CD4-positive, alpha-beta T cell treated with Interleukin-15 for 1 hour (primary cell): ENCODE data around the gene TMEM126A.
A peak's percentile ranks its signal among the peaks of the same experiment; 100 is the strongest.
"Not testable (repeated sequence)": the region's sequence is repeated elsewhere in the genome, so short reads cannot be mapped to it uniquely, and the experiment has no call there.

Experiments used
- DNase-seq: peaks from one replicate; pipeline ENCODE4 v3.0.0-alpha.2; 2020

TMEM126A gene

DNA sequence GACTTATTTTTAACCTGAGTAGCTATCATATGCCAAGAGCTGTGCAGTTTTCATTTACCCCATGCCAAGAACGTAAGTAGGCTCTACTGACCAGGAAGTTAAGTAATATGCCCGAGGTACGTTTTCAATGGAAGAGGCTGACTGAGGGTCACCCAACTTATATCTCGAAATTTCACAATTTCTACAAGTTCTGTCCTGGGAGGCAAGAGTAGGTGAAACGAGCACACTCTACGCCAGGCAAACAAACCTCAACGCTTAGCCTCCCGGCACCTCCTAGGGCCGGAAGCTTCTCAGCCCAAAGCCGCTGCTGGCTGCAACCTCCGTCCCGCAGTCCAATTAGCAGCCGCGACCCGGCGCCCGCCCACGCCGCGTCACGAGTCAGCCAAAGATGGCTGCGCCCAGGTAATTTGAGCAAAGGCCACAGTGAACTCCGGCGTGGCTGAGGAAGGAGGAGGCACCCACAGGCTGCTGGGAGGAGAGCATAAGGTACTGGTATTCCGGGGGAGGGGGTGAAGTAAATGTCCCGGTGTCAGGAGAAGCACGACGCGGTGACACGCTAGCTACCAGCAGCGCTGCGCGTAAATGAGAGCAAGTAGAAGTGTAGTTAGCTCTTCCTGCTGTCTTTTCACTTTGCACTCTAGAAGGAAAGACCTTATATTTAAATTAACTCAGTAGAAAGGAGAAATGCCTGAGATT is at the start of gene TMEM126A:
TMEM126A (plus strand) TSS at position 364 of the 696 bp plus-strand sequence. CDS start 2,289 bp downstream, outside the sequence.
- peak; percentile 86 for DNase-seq

DNA sequence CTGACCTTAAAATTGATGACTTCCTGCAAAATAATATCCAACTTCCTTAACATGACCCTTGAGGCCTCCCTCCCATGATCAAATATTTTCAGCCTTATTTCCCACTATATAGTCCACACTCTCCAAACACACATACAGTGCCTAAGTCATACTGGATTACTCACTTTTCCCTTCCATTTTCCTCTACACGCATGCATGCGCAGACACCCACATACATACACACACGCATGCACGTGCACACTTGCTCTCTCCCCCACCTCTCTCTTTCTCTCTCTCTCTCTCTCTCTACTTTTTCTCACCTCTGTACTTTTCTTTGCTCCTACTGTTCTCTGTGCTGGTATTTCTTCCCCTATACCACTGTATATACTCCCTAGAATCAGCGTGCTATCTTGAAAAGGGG is 48.7 kb upstream of the TMEM126A start:
- no peak for DNase-seq

DNA sequence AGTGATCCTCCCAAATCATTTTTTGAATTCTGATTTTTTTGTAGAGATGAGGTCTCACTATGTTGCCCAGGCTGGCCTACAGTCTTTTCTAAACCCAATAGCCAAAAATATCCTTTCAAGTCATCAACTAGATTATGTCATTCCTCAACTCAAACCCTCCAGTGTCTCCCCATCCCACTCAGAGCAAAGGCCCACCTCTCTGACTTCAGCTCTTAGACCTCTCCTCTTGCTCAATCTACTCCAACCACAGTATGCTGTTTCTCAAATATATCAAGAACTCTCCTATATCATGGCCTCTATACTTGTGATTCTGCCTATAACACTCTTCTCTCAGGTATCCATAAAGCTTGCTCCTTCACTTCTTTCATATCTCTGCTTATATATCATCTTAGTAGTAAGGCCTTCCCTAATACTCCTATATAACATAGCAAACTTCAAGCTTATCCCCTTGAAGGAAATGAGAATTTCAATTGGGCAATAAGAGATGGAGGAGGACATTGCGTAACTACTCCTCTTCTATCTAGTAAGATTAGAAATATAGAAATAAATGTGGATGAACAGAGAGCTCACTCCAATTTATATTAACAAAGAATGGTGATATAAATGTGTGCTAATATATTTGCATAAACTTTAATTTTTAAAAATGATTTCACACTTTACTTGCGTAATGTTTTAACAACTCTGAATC is 45.1 kb upstream of the TMEM126A start:
- DNase-seq, result no peak

DNA sequence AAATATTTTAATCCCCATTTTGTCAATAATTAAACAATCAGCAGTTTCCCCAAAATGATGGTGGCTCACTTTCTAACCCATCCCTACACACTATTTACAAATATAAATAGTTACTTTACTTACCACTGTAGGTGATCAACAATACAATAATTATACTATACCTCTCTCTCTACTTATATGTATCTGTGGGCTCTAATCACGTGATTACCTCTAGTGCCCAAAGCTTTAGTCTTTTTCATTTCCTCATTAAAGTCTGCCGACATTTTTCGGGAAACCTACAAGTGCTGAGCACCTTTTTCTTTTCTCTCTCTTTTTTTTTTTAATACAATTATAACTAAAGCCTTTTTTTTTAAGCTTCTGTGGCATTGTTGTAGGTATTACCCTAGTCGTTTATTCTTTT is 44.5 kb upstream of the TMEM126A start:
- DNase-seq, result no peak

DNA sequence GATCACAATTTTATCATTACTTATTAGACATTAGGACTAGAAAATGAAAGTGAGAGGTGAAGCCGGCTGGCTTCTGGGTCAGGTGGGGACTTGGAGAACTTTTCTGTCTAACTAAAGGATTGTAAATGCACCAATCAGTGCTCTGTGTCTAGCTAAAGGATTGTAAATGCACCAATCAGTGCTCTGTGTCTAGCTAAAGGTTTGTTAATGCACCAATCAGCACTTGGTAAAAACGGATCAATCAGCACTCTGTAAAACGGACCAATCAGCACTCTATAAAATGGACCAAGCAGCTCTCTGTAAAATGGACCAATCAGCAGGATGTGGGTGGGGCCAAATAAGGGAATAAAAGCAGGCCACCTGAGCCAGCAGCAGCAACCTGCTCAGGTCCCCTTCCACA is 41.5 kb upstream of the TMEM126A start:
- DNase-seq, result not testable (repeated sequence)

DNA sequence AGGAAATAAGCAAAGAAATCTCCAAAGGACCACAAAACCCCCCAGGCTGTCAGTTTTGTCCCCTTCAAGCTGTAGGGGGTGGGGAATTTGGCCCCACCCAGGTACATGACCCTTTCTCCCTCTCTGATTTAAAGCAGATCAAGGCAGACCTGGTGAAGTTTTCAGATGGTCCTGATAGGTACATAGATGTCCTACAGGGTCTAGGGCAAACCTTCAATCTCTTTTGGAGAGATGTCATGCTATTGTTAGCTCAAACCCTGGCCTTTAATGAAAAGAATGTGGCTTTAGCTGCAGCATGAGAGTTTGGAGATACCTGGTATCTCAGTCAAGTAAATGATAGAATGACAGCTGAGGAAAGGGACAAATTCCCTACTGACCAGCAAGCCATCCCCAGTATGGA is 39.1 kb upstream of the TMEM126A start:
- not testable (repeated sequence) for DNase-seq

DNA sequence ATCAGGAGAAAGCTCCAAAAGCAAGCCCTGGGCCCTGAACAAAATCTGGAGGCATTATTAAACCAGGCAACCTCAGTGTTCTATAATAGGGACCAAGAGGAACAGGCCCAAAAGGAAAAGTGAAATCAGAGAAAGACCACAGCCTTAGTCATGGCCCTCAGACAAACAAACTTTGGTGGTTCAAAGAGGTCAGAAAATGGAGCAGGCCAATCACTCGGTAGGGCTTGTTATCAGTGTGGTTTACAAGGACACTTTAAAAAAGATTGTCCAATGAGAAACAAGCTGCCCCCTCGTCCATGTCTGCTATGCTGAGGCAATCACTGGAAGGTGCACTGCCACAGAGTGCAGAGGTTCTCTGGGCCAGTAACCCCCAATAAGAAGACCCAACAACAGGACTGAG is 38.5 kb upstream of the TMEM126A start:
- DNase-seq, result not testable (repeated sequence)

DNA sequence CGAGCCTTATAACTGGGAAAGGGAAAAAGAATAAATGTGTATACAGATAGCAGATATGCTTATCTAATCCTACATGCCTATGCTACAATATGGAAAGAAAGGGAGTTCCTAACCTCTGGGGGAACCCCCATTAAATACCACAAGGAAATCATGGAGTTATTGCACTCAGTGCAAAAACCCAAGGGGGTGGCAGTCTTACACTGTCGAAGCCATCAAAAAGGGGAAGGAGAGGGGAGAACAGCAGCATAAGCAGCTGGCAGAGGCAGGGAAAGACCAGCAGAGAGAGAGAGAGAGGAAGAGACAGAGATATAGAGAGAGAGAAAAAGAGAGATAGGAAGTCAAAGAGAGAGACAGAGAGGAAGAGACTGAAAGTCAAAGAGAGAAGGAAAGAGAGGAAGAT is 36.1 kb upstream of the TMEM126A start:
- not testable (repeated sequence) for DNase-seq

DNA sequence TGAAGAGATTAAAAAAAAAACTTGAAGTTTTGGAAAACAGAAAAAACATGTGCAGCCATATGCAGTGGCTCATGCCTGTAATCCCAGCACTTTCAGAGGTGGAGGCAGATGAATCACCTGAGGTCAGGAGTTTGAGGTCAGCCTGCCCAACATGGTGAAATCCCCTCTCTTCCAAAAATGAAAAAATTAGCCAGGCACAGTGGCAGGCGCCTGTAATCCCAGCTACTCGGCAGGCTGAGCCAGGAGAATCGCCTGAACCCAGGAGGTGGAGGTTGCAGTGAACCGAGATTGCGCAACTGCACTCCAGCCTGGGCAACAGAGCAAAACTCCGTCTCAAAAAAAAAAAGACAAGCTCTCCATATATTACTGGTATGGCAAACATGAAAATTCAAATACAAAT is 28.3 kb upstream of the TMEM126A start:
- no peak for DNase-seq

DNA sequence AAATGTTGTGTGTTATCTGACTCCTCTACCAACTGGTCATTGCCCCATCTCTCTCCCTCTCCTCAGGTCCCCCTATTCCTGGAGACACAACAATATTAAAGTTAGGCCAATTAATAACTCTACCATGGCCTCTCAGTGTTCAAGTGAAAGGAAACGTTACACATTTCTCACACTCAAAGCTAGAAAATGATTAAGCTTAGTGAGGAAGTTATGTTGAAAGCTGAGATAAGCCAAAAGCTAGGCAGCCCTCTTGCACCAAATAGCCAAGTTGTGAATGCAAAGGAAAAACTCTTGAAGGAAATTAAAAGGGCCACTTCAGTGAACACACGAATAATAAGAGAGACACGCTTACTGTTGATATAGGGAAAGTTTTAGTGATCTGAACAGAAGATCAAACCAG is 27.5 kb upstream of the TMEM126A start:
- DNase-seq, result no peak

DNA sequence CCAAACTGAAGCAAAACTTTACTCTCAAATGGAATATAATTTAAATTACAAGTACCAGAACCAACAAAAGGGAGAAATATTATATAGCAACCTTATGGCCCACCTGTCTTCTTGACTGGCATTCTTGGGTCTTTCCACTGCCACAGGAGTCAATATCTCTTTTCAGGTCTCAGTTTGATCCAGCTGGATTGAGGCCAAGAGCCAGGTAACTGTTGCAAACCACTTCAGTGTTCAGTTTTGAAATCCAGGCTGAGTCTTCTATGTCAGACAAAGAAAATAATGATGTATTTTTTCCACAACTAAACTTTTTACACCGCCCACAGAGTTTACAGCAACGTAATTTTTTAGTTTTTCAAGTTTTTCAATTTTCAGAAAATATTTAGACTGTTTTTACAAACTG is 21.3 kb upstream of the TMEM126A start:
- DNase-seq, result no peak

DNA sequence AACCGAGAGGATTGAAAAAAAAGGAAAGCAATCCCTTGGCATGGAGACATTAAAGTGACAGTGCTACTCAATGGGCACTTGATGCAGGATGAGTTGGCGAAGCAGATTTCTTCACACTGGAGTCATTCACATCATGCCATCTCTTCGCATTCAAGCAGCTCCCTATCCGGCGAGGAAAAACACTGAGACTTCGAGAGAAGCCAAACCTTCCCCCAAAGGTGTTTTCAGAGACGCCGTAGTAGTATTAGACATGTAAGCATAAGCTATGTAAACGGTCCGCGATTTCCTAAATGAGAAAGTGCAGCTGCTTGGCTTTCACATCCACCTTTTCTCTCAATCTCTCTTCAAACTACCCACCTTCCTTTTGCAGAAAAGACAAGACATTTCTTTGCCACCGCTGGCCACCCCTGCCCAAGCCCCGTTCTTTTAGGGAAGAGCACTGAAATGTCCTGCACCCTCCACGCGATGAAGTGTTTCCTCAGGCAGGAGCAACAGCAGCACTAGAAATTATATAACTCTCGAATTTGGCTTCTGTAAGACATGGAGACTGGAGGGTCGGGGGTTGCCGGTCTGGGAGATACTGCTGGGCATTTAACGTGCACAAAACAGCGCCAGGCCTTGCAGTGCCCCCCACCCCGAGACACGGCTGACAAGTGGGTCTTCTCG is 20.3 kb upstream of the TMEM126A start, which contains the start of gene DLG2:
DLG2 (minus strand) TSS at position 13 of the 666 bp plus-strand sequence.
- no peak for DNase-seq

DNA sequence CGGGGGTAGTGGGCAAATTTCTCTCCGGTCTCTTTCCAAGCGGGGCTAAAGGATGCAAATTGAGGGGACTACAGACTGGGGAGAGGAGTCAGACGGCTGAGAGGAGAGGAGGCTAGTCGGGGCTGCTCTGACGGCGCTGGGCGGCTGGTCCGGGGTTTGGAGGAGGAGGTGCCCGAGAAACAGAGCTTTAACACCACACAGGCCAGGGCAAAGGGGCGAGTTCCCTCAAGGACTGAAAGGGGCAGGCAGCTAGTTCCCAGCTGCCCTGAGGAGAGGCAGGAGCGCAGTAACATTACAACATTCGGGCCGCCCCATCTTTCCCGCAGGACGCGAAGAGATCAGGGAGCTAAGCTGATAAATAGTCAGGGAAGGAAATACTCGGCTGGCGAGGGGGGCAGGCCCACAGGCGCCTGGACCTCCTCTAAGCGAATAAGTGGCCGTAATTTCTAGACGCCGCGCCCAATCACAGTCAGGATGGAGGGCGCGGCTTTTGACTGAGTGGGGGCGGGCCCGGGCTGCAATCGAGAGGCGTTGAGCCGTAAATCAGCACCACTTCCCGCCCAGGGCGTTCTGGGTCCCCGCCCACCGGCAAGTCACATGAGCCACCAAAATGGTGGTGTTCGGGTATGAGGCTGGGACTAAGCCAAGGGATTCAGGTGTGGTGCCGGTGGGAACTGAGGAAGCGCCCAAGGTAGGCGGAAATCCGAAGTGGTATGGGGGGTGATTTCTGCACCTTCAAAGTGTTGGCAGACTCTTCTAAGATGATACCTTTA is 19.6 kb upstream of the TMEM126A start, which contains the start of gene TMEM126B:
TMEM126B (plus strand) TSS at position 596 of the 773 bp plus-strand sequence; CDS start at position 611, 15 bp downstream.
- DNase-seq, result peak; percentile 93

DNA sequence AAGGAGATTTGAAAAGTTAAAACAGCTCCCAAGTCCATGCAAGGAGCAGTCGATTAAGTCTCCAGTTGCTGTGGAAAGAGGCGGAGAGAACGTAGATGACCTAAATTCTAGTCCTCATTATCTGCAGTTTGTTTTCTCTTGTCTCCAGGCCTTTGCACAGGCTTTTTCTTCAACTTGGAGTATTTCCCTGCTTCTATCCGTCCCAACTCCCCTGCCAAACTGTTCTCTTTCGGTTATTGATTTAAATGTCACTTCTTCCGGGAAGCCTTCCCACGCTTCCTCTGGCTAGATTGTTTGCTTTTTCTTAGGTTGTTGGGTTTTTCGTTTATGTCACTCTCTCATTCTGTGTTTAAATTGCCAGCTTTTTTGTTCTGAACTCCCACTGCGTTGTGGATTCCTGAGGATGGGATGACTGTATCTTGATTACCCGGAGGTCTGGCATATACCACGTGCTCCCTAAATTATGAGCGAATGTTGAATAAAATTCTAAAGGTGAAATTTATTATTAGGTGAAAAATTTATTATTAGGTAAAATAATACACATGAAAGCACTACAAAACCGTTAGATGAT is 18.9 kb upstream of the TMEM126A start:
- DNase-seq, result no peak

DNA sequence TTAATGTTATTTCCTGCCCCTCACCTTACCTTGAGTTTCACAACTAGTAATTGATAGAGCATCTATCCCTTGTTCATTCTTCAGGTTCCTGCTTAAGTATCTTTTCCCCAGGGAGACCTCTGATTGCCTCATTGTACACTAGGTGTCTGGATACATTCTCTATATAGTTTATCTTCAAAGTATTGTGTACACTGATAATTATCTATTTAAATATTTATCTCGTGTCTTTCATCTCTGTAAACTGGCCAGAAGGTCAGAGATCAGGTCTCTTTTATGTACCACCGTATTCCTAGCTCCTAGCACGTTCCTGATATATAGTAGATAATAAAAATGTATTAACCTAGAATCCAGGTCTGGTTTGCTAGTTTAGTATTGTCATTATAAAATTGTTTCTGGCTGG is 13.0 kb upstream of the TMEM126A start:
- DNase-seq, result no peak

DNA sequence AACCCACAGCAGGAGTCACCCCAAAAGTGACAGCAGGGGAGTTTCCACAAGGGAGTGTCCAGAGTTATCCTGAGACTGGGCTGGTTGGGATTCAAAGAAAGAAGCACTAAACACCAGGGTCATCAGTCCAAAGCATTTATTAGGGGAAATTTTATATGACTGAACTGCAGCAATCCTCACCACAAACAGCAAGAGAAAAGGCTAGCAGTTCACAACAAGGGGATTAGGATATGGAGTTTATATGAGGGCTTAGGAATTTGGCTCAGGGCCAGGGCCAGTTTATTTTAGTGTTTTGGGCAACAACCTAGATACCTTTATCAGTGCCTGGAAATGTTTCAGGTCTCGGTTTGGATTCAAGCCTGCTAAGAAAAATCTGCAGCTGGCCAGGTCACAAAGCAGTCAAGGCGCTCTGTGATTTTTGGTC is 4.6 kb upstream of the TMEM126A start:
- no peak for DNase-seq

DNA sequence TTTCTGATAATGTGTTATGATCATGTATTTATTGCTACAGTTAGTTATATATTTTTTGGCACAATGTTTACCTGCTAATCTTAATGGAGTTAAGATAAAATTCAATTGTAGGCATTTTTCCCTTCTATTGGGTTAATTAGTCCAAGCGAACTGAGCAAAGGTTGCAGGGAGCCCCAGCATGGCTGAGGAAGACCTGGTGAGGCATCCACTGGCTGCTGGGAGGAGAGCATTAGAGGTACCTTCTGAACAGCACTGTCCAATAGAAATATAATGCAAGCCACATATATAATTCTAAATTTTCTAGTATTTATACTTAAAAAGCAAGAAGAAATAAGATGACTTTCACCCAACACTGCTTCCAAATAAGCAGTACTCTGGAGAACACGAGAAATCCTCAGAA is 689 bp upstream of the TMEM126A start:
- DNase-seq, result no peak

DNA sequence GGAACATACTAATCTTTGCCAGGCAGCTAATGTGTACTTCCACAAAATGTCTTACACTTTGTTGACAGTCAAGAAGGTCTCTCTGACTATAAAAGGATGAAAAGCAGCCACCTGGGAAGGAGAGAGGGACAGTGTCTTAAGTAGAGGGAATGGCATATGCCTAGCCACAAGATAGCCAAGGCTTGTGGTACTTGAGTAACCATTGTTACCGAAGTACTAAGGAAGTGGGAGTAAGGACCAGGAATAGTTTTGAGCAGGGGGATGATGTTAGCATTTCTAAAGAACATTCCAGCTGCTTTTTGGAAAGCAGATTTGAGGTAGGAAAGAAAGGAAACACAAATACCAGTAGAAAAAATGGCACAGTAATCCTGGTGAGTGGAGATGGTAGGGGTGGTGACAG is 3.4 kb downstream of the TMEM126A start:
- DNase-seq, result no peak

DNA sequence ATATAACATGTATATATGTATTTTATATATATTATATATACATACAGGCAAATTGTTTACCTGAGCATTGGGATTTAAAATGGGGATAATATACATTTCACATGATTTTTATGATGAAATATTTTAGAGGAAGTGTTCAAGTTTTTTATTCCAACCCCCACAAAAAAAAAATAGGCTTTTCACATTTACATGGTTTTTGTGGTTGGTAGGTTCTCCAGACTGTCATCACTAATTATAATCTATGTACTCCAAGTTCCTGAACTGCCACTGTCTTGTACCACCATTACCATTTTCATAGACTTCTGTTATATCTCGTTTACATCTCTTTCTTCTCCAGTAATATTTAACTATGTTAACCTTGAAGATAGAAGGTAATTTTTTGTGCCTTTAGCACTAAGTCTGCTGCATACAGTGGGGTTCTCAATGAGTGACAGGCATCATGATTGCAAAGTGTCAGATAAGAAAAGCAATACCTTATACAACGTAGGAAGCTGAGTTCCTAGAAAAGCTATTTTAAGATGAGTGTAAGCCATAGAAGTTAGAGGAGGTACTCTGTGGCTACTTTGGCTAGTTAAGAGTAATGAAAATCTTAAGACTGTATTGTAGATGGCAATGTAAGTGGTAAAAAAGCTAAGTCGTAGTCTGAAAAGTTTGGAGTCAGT is 5.2 kb downstream of the TMEM126A start:
- DNase-seq, result no peak

DNA sequence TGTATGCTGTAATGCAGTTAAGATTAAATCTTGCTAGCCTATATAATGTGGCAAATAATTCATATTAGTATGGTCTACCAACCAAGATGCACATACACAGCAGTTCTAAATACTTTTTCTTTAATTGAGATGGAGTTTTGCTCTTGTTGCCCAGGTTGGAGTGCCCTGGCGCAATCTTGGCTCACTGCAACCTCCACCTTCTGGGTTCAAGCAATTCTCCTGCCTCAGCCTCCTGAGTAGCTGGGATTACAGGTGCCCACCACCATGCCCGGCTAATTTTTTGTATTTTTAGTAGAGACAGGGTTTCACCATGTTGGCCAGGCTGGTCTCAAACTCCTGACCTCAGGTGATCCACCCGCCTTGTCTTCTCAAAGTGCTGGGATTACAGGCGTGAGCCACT is 6.6 kb downstream of the TMEM126A start:
- DNase-seq, result not testable (repeated sequence)

DNA sequence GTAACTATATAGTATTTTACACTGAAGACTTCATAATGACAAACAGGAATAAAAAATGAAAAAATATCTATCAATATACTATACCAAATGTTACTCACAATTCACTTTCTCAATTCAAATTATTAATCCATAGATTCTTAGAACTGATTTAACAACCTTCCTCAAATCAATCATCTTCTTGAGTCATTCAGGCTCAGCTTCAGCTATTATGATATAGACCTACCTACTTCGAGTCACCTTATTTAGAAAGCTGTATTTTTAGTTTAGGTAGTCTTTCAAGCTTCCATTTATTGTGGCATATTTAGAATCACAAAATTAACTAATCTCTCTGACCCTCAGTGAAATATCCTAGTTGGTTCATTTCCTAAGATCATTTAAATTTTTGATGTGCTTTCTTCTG is 9.0 kb downstream of the TMEM126A start:
- no peak for DNase-seq

DNA sequence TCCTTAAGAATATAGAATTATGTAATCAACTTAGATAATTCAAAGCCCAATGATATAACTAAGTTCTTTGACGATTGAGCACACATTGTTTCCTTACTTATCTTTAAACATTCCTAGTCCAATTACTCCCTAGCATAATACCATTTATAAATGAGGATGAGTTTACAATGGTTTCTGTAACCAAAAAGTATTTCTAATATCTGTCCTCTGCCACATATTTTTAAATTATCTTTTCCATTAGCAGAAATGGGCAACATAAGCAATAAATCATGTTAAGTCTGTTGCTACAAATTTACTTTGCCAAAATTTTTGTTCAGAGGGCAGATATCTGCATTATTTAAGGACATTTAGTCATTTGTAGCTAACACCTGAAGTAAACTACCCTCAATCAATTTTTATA is 10.4 kb downstream of the TMEM126A start:
- DNase-seq, result no peak
